HL-60/S4 treated with retinoic acid at 250 ng/mL for 4 days and 3 days (cell line): Measurements from ENCODE around the gene PKNOX2.

Source experiments
- in situ Hi-C: fragments of 300-500 bp; cut with MboI; formaldehyde crosslinking; loops from 2 replicates; pipeline ENCODE4 v1.7.0; 2022; ENCODE audit warnings: low sequenced_read_pairs

Gene PKNOX2

GRCh38 chr11:125153837-125154236 lies 10.7 kb upstream of the PKNOX2 start:
- in situ Hi-C loops: no loop called here

GRCh38 chr11:125154378-125155099 lies 10.0 kb upstream of the PKNOX2 start:
- in situ Hi-C loops: no loop called here

GRCh38 chr11:125155100-125155444 lies 9.5 kb upstream of the PKNOX2 start:
- in situ Hi-C loops: no loop called here

GRCh38 chr11:125155767-125156166 lies 8.8 kb upstream of the PKNOX2 start:
- in situ Hi-C loops: no loop called here

- in situ Hi-C loops: no loop called here
Observed at GRCh38 chr11:125156346-125157117, 8.0 kb upstream of the PKNOX2 start.

- in situ Hi-C loops: no loop called here
Observed at GRCh38 chr11:125157118-125157733, 7.3 kb upstream of the PKNOX2 start.

GRCh38 chr11:125157953-125158680 lies 6.4 kb upstream of the PKNOX2 start:
- in situ Hi-C loops: no loop called here

GRCh38 chr11:125162743-125163142 lies 1.8 kb upstream of the PKNOX2 start:
- in situ Hi-C loops: no loop called here

- in situ Hi-C loops: no loop called here
Observed at GRCh38 chr11:125163431-125164063, 1.0 kb upstream of the PKNOX2 start.

- in situ Hi-C loops: no loop called here
Observed at GRCh38 chr11:125164091-125164421, 495 bp upstream of the PKNOX2 start.

- in situ Hi-C loops: no loop called here
Observed at GRCh38 chr11:125165111-125165842, 726 bp downstream of the PKNOX2 start.

GRCh38 chr11:125165843-125166763 lies 1.6 kb downstream of the PKNOX2 start:
- in situ Hi-C loops: no loop called here

GRCh38 chr11:125166764-125167291 lies 2.3 kb downstream of the PKNOX2 start:
- in situ Hi-C loops: no loop called here

- in situ Hi-C loops: no loop called here
Observed at GRCh38 chr11:125167292-125167953, 2.9 kb downstream of the PKNOX2 start.

- in situ Hi-C loops: no loop called here
Observed at GRCh38 chr11:125167954-125168835, 3.6 kb downstream of the PKNOX2 start.

GRCh38 chr11:125168918-125169456 lies 4.4 kb downstream of the PKNOX2 start:
- in situ Hi-C loops: no loop called here

- in situ Hi-C loops: no loop called here
Observed at GRCh38 chr11:125170001-125170509, 5.5 kb downstream of the PKNOX2 start.
